GM21515 (cell line): ENCODE results near the gene UBE3B.
"Not testable (repeated sequence)": the region's sequence is repeated elsewhere in the genome, so short reads cannot be mapped to it uniquely, and the experiment has no call there.

Experiments used
- ATAC-seq: cut with Tn5 transposase; IDR thresholded peaks from one replicate; pipeline ENCODE4 v1.9.1; 2021; ENCODE audit not compliant: unreplicated experiment

The UBE3B gene

GRCh38 chr12:109473526-109474270 lies 3.7 kb upstream of the UBE3B start:
- not testable (repeated sequence) for ATAC-seq

GRCh38 chr12:109475121-109475520 lies 2.3 kb upstream of the UBE3B start:
- ATAC-seq, result no peak

GRCh38 chr12:109475993-109476806 lies 1.2 kb upstream of the UBE3B start:
- ATAC-seq, result no peak

GRCh38 chr12:109476807-109477184 lies 638 bp upstream of the UBE3B start:
- peak; percentile 8 for ATAC-seq

GRCh38 chr12:109477963-109478315 lies 505 bp downstream of the UBE3B start:
- no peak for ATAC-seq

- no peak for ATAC-seq
Measured at GRCh38 chr12:109479761-109480160, 2.3 kb downstream of the UBE3B start.

- no peak for ATAC-seq
Measured at GRCh38 chr12:109480356-109480755, 2.9 kb downstream of the UBE3B start.

- ATAC-seq, result no peak
Measured at GRCh38 chr12:109481863-109482262, 4.4 kb downstream of the UBE3B start.

GRCh38 chr12:109482491-109482890 lies 5.1 kb downstream of the UBE3B start:
- no peak for ATAC-seq

GRCh38 chr12:109482894-109483293 lies 5.5 kb downstream of the UBE3B start:
- no peak for ATAC-seq

GRCh38 chr12:109483346-109483745 lies 5.9 kb downstream of the UBE3B start:
- ATAC-seq, result no peak

- no peak for ATAC-seq
Measured at GRCh38 chr12:109485201-109485600, 7.8 kb downstream of the UBE3B start.

GRCh38 chr12:109487181-109488050 lies 10.0 kb downstream of the UBE3B start:
- no peak for ATAC-seq

GRCh38 chr12:109488051-109488665 lies 10.7 kb downstream of the UBE3B start:
- ATAC-seq, result no peak

GRCh38 chr12:109489016-109489954 lies 11.9 kb downstream of the UBE3B start:
- ATAC-seq, result no peak

GRCh38 chr12:109489955-109490565 lies 12.6 kb downstream of the UBE3B start:
- no peak for ATAC-seq

GRCh38 chr12:109491671-109492070 lies 14.2 kb downstream of the UBE3B start:
- no peak for ATAC-seq

- no peak for ATAC-seq
Measured at GRCh38 chr12:109492371-109492770, 14.9 kb downstream of the UBE3B start.

GRCh38 chr12:109493090-109493489 lies 15.7 kb downstream of the UBE3B start:
- no peak for ATAC-seq
